Measurements from ENCODE around the gene KBTBD12. TPM values are rescaled to one million over a fixed set of nuclear protein-coding genes. Genes with fewer than 3 reads are reported as not detected.

Gene KBTBD12
- polyA plus RNA-seq, 1 of the 3 experiments (the other 2 are of a cell fraction) = not detected

- no peak for DNase-seq
- Histone ChIP-seq H2AFZ (ENCODE audit: low read depth) (no peak overlapping the region), H3K9me3 (no peaks in the 10 kb centered on the region), H3K79me2 (ENCODE audit: insufficient read depth) (no peaks in the 10 kb centered on the region), H3K9ac (no peak overlapping the region), H3K27ac (ENCODE audit: low read depth in 2 of 2, low read length in 1 of 2) (no peak overlapping the region), H4K20me1 (ENCODE audit: insufficient read depth) (no peaks in the 10 kb centered on the region), H3K27me3 (ENCODE audit: insufficient read depth) (no peaks in the 10 kb centered on the region), H3K4me2 (no peak overlapping the region), H3K36me3 (replicated peaks in 1 of 2; ENCODE audit: control insufficient read depth in 1 of 2, insufficient read depth in 2 of 2, low read length in 1 of 2) (no peaks in the 10 kb centered on the region), H3K4me1 (ENCODE audit: control insufficient read depth in 1 of 2, insufficient read depth in 2 of 2, low read depth in 1 of 2, low read length in 1 of 2) (no peaks in the 10 kb centered on the region; a peak in 1 of 4 replicates), H3F3A (replicated peaks; ENCODE audit: insufficient read depth) (no peaks in the 10 kb centered on the region), H3K4me3 (ENCODE audit: low read depth in 2 of 2, low read length in 1 of 2) (no peak overlapping the region), H3K9me2 (no peaks in the 10 kb centered on the region)
- ChIA-PET POLR2A (no interaction called here), CTCF (interaction anchor here (0.9 to 11.6 kb wide), 2 partner anchors 75 to 260 kb away, joined by 3 to 141 read pairs; no protein-coding TSS in a partner anchor)
- 62% methylated on average over 6 of the region's 6 CpGs for WGBS (ENCODE audit: low lambda C conversion rate)
- TF ChIP-seq GATA2 (CRISPR knock-in tag; IDR thresholded peaks at IDR 0.05) (no peak), REST (IDR thresholded peaks at IDR 0.05; ENCODE audit: low read depth, low read length) (no peak), FOXM1 (IDR thresholded peaks at IDR 0.05; ENCODE audit: low read depth) (no peak)
Measured at GRCh38 chr3:127953091-127954035, 38.3 kb downstream of the KBTBD12 start.

GRCh38 chr3:127954640-127955039 lies 39.6 kb downstream of the KBTBD12 start:
- no peaks in the 10 kb centered on the region; a peak in 1 of 4 replicates for H3K4me1 ChIP-seq (ENCODE audit: control insufficient read depth in 1 of 2, insufficient read depth in 2 of 2, low read depth in 1 of 2, low read length in 1 of 2)
- 73% methylated on average over 5 of the region's 6 CpGs for WGBS (ENCODE audit: low lambda C conversion rate)
- TF ChIP-seq GATA2 (CRISPR knock-in tag; IDR thresholded peaks at IDR 0.05) (no peak), JUND (IDR thresholded peaks at IDR 0.05) (no peak), RXRA (IDR thresholded peaks at IDR 0.05; ENCODE audit: borderline replicate concordance, low read depth) (no peak), NFIC (IDR thresholded peaks at IDR 0.05; ENCODE audit: borderline replicate concordance) (no peak), RAD21 (IDR thresholded peaks at IDR 0.05; ENCODE audit: low read length) (no peak), ZBTB33 (IDR thresholded peaks at IDR 0.05; ENCODE audit: borderline replicate concordance, low read depth) (no peak), USF2 (IDR thresholded peaks at IDR 0.05; ENCODE audit: borderline replicate concordance, low read depth, low read length) (no peak), TCF12 (IDR thresholded peaks at IDR 0.05) (no peak), RCOR1 (IDR thresholded peaks at IDR 0.05; ENCODE audit: low read length) (no peak), POLR2AphosphoS5 (IDR thresholded peaks at IDR 0.05; ENCODE audit: low read depth, low read length) (no peak), YY1 (IDR thresholded peaks at IDR 0.05; ENCODE audit: low read depth) (no peak), FOSL2 (IDR thresholded peaks at IDR 0.05; ENCODE audit: borderline replicate concordance, low read depth) (no peak), EZH2phosphoT487 (IDR thresholded peaks at IDR 0.05; ENCODE audit: borderline replicate concordance, low read depth) (no peak), FOXJ3 (CRISPR knock-in tag; IDR thresholded peaks at IDR 0.05) (no peak), USF1 (IDR thresholded peaks at IDR 0.05; ENCODE audit: borderline replicate concordance, low read depth) (no peak), MAX (IDR thresholded peaks at IDR 0.05; ENCODE audit: low read depth) (no peak)
- no peaks in the 10 kb centered on the region for H3K36me3 ChIP-seq (replicated peaks in 1 of 2; ENCODE audit: control insufficient read depth in 1 of 2, insufficient read depth in 2 of 2, low read length in 1 of 2)
- H2AFZ ChIP-seq (ENCODE audit: low read depth) = no peak overlapping the region
- no peak overlapping the region for H3K4me2 ChIP-seq
- no peaks in the 10 kb centered on the region for H3F3A ChIP-seq (replicated peaks; ENCODE audit: insufficient read depth)
- H3K9me3 ChIP-seq = no peaks in the 10 kb centered on the region
- CTCF ChIA-PET = interaction anchor here (0.7 to 11.6 kb wide), 4 partner anchors 74 to 271 kb away, joined by 3 to 141 read pairs (median 4); no protein-coding TSS in a partner anchor
- H3K27ac ChIP-seq (ENCODE audit: low read depth in 2 of 2, low read length in 1 of 2) = no peak overlapping the region
- no peak overlapping the region for H3K9ac ChIP-seq
- no peaks in the 10 kb centered on the region for H3K9me2 ChIP-seq
- no peaks in the 10 kb centered on the region for H4K20me1 ChIP-seq (ENCODE audit: insufficient read depth)
- POLR2A ChIA-PET = no interaction called here
- H3K4me3 ChIP-seq (ENCODE audit: low read depth in 2 of 2, low read length in 1 of 2) = no peak overlapping the region
- DNase-seq = no peak
- no peaks in the 10 kb centered on the region for H3K79me2 ChIP-seq (ENCODE audit: insufficient read depth)
- no peaks in the 10 kb centered on the region for H3K27me3 ChIP-seq (ENCODE audit: insufficient read depth)
